ENCODE data around the gene DHRS7C. TPM values are rescaled to one million over a fixed set of nuclear protein-coding genes. Genes with fewer than 3 reads are reported as not detected.

The DHRS7C gene
- total RNA-seq, 6 experiments from 2014 or later: not detected

DNA sequence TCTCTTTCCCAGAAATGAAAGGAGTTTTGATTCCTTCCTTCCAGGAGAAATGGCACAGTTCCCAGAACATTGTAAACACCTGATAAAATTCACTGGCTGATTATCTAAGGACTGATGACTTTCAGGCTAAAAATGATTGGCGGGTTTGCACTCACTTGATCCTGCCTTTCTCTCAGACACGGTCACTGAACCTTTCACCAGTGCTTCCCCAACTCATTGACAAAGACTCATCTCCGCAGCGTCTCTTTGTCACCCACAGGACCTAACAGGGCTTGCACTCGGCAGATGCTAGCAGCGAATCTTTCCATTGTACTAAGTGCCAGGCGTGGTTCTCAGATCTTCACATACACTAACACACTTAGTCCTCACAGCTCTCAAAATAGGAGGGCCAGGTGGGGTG lies 7.3 kb upstream of the DHRS7C start:
- no peaks in the 10 kb centered on the region for H3K36me3 ChIP-seq
- intact Hi-C loops (cut with DNase I): no loop called here
- TF ChIP-seq POLR2A (IDR thresholded peaks at IDR 0.05): no peak
- TF ChIP-seq, protein P1, sequence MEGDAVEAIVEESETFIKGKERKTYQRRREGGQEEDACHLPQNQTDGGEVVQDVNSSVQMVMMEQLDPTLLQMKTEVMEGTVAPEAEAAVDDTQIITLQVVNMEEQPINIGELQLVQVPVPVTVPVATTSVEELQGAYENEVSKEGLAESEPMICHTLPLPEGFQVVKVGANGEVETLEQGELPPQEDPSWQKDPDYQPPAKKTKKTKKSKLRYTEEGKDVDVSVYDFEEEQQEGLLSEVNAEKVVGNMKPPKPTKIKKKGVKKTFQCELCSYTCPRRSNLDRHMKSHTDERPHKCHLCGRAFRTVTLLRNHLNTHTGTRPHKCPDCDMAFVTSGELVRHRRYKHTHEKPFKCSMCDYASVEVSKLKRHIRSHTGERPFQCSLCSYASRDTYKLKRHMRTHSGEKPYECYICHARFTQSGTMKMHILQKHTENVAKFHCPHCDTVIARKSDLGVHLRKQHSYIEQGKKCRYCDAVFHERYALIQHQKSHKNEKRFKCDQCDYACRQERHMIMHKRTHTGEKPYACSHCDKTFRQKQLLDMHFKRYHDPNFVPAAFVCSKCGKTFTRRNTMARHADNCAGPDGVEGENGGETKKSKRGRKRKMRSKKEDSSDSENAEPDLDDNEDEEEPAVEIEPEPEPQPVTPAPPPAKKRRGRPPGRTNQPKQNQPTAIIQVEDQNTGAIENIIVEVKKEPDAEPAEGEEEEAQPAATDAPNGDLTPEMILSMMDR (IDR thresholded peaks at IDR 0.05): no peak
- ATAC-seq: no peak
- H3K4me3 ChIP-seq: no peak overlapping the region
- no peak for DNase-seq
- WGBS (ENCODE audit: insufficient coverage, low coverage, low lambda C conversion rate, missing lambda C conversion rate): 62% methylated on average over 6 of the region's 7 CpGs
- no peak overlapping the region for H3K27ac ChIP-seq
- H3K27me3 ChIP-seq: no peaks in the 10 kb centered on the region
- no peaks in the 10 kb centered on the region for H3K4me1 ChIP-seq
- no peaks in the 10 kb centered on the region for H3K9me3 ChIP-seq

DNA sequence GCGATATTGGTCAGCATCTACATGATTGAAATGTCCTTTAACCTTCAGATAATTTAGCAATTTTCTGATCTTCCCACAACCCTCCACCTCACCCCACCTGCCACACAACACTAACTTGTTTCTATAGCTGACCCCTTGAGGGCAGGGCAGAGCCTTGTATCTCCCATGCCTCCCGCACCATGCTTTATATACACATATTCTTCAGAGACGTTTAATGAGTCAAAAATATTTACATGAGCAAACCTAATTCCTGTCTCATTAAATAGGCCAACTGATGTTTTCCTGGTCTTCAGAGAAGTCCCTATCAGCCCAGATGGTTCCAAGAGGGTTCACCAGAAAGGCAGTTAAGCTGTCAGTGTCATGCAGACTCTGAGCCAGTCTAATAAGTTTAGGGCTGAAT lies 6.6 kb upstream of the DHRS7C start:
- no peaks in the 10 kb centered on the region for H3K36me3 ChIP-seq
- ATAC-seq (no peak), DNase-seq (no peak)
- H3K4me1 ChIP-seq: no peaks in the 10 kb centered on the region
- H3K4me3 ChIP-seq: no peak overlapping the region
- no peaks in the 10 kb centered on the region for H3K9me3 ChIP-seq
- H3K27me3 ChIP-seq: no peaks in the 10 kb centered on the region
- no peak overlapping the region for H3K27ac ChIP-seq
- no peak for TF ChIP-seq POLR2A (IDR thresholded peaks at IDR 0.05)
- TF ChIP-seq, protein P1 (IDR thresholded peaks at IDR 0.05): no peak
- intact Hi-C loops (cut with DNase I): no loop called here
- 45% methylated on average over 2 of the region's 3 CpGs for WGBS (ENCODE audit: insufficient coverage, low coverage, low lambda C conversion rate, missing lambda C conversion rate)

DNA sequence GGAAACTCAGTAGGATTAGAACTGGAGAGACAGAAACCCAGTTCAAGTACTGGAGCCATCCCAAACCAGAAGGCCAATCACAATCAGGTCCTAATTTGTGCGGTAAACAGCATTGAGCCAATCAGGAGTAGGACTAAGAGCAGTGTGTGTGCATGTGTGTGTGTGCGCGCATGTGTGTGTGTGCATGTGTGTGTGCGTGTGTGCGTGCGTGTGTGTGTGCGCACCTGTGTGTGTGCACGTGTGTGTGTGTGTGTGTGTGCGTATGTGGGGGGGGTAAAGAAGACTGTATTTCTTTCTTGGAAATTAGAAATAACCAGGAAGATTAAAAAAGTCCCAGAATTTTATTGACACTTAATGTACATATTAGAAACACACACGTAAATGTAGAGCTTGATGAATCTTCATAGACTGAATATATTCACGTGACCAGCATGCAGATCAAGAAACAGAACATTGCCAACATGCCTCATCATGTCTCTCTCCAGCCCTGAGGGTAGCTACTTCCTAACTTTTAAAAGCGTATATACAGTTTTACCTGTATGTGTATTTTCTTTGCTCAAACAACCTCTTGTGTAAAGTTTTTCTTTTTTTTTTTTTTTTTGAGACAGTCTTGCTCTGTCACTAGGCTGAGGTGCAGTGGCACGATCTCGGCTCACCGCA lies 919 bp upstream of the DHRS7C start:
- Histone ChIP-seq H3K4me1 (no peaks in the 10 kb centered on the region), H3K9me3 (no peaks in the 10 kb centered on the region), H3K27ac (no peak overlapping the region), H3K4me3 (no peak overlapping the region), H3K27me3 (no peaks in the 10 kb centered on the region), H3K36me3 (no peaks in the 10 kb centered on the region)
- TF ChIP-seq, protein P1 (IDR thresholded peaks at IDR 0.05): no peak
- no peak for TF ChIP-seq POLR2A (IDR thresholded peaks at IDR 0.05)
- WGBS (ENCODE audit: insufficient coverage, low coverage, low lambda C conversion rate, missing lambda C conversion rate): 84% methylated on average over 14 of the region's 15 CpGs
- no peak for DNase-seq
- intact Hi-C loops (cut with DNase I): no loop called here
- no peak for ATAC-seq

DNA sequence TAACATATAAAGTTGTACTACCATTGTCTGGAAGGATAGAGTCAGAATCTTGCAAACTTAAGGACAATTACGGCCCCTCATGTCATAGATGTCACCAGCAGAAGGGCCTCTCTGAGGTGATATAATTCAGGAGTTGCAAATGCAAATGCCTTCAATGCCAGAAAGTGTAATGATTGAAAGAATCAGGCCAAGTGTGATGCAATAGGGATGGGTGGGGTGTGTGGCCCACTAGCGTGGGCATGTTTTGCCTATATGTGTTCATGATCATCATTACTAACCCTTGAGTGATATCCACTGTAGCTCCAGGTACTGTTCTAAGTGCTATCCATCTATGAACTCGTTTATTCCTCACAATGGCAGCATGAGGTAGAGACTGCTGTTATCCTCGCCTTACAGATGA lies 1.1 kb downstream of the DHRS7C start:
- intact Hi-C loops (cut with DNase I): no loop called here
- H3K36me3 ChIP-seq: no peaks in the 10 kb centered on the region
- no peak overlapping the region for H3K27ac ChIP-seq
- 53% methylated on average over 4 of the region's 4 CpGs for WGBS (ENCODE audit: insufficient coverage, low coverage, low lambda C conversion rate, missing lambda C conversion rate)
- no peak for ATAC-seq
- DNase-seq: no peak
- no peaks in the 10 kb centered on the region for H3K4me1 ChIP-seq
- no peak overlapping the region for H3K4me3 ChIP-seq
- no peaks in the 10 kb centered on the region for H3K27me3 ChIP-seq
- H3K9me3 ChIP-seq: no peaks in the 10 kb centered on the region
- TF ChIP-seq POLR2A (IDR thresholded peaks at IDR 0.05): no peak
- TF ChIP-seq, protein P1 (IDR thresholded peaks at IDR 0.05): no peak

DNA sequence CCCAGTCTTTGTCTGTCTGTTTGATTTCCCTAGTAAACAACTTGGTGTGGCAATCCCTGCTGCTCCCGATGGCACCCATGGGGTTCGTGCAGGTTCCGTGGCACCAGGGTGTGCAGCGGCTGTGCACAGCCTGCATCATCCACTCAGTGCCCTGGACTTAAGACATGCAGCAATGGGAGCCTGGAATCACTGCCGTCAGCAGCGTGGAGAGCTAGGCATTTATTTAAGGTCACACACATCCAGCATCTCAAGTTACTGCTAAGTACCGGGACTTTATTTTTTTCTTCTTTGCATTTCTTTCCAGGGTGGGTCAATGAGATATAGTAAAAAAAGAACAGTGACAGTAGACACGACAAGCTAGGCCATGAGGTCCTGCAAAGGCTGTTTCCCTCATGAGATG lies 2.8 kb downstream of the DHRS7C start:
- no peaks in the 10 kb centered on the region for H3K36me3 ChIP-seq
- H3K4me3 ChIP-seq: no peak overlapping the region
- no peaks in the 10 kb centered on the region for H3K4me1 ChIP-seq
- ATAC-seq: no peak
- no peak for TF ChIP-seq POLR2A (IDR thresholded peaks at IDR 0.05)
- TF ChIP-seq, protein P1 (IDR thresholded peaks at IDR 0.05): no peak
- DNase-seq: no peak
- H3K9me3 ChIP-seq: no peaks in the 10 kb centered on the region
- no peaks in the 10 kb centered on the region for H3K27me3 ChIP-seq
- no peak overlapping the region for H3K27ac ChIP-seq
- intact Hi-C loops (cut with DNase I): no loop called here
- WGBS (ENCODE audit: insufficient coverage, low coverage, low lambda C conversion rate, missing lambda C conversion rate): 81% methylated on average over 8 of the region's 8 CpGs
